ENCODE results near the gene SLC6A13.

Gene SLC6A13

DNA sequence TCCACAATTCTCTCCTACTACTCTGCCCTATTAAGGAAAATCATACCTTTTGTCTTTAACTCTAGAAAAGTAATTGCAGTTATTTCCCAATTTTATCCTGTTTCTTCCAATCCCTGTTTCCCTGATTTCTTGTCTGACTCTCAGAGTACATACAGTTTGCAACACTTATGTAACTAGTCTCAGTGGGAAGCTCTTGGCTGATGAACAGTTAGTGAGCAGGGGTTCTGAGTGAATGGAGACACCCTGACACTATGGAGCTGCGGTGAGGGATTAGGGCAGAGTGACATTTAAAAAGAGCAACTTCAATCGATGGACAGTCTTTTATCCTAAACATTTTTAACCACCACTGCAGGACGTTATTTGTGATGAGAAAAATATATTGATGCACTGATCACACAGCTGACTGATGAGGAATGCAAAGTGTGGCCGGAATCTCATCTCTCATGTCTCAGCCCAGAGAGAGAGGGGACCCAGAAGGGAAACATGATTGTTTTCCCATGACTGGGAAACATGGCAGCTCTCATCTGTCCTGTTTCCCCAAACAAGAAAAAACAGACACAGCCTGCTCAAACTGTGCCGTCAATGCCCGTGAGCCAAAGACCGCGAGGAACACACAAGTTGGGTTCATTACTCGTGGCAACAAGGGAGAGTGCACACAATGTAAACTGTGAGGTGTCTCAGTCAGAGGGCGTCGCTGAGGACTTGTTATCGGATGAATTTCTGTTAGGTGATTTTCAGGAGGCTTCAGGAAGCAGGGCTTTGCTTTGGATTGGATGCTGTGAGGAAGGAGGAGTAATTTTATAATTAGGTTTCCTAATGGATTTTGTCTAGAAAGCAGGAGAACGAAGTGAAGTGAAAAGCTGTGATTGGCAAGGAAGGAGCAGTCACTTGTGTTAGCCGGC is 5.2 kb upstream of the SLC6A13 start:
- in situ Hi-C loops (cut with MboI; ENCODE audit: low pct_unique_long_range_greater_than_20kb, low sequenced_read_pairs), result no loop called here
- no peak for DNase-seq

DNA sequence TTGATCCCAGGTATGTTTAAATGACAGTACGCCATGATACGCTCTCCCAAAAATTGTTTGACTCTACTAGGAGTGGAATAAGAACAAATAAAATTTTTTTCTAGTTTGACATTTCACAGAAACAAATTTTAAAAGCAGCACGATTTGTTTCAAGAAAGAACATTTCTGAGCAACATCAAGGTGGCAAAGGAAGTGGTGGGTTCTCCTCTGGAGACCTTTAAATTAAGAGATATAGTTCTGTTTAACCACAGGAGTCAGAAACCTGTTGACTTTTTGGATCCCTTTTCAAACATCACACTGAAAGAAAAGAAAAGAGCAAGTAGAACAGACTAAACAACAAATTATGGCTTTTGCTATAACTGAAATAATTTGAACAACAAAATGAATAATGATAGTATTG is 2.5 kb upstream of the SLC6A13 start:
- in situ Hi-C loops (cut with MboI; ENCODE audit: low pct_unique_long_range_greater_than_20kb, low sequenced_read_pairs), result no loop called here
- DNase-seq, result no peak

DNA sequence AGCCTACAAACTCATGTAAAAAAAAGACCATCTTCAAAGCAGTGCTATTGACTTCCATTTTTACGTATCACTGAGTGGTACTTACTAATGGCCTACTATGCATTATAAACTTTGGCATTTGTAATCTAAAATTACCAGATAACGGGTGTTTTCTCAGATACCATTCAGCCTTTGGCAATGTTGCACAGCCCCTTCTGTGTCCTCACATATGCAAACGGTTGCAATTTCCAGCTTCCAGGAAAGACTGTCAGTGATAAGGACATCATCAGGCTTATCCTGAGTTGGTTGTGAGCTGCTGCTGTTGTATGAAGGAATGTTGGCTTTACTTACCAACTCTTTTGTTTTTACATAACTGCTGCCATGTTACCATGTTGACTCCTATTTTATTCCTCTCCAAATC is 1.6 kb upstream of the SLC6A13 start:
- no peak for DNase-seq
- in situ Hi-C loops (cut with MboI; ENCODE audit: low pct_unique_long_range_greater_than_20kb, low sequenced_read_pairs), result no loop called here

DNA sequence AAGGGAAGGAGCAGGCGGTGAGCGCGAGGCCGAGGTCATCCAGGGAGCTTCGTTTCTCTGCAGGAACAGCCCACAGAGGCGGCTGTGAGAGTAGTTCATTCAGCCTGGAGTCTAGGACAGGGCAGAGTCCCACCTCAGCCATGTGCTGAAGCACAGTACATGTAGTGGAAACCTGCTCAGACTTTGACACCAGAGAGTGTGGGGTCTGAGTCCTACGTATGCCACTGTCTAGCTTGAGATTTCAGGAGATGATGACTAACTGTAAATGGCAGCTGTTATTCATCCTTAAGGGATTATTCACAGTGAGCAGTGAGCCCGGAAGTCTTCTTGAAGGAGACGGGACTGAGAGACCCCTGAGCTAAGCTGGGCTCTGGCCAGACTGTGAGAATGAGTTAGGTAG is 938 bp upstream of the SLC6A13 start:
- in situ Hi-C loops (cut with MboI; ENCODE audit: low pct_unique_long_range_greater_than_20kb, low sequenced_read_pairs), result no loop called here
- DNase-seq, result no peak

DNA sequence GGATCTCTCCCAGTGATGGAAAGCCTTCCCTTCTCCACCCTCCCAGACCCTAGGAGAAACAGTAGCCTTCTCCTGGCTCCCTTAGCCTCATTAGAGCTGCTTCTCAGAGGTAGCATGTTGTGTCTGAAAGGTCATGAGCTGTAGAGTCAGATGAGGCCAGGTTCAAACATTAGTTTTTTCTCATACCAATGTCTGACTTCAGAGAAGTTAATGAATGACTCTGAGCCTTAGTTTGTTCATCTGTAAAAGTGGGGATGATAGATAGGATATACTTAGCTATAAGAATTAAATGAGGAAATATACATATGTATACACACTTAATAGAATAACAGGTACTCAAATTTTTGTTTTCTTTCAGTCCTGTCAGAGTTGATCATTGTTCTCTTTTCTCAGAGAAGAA is 523 bp downstream of the SLC6A13 start:
- no peak for DNase-seq
- in situ Hi-C loops (cut with MboI; ENCODE audit: low pct_unique_long_range_greater_than_20kb, low sequenced_read_pairs), result no loop called here

DNA sequence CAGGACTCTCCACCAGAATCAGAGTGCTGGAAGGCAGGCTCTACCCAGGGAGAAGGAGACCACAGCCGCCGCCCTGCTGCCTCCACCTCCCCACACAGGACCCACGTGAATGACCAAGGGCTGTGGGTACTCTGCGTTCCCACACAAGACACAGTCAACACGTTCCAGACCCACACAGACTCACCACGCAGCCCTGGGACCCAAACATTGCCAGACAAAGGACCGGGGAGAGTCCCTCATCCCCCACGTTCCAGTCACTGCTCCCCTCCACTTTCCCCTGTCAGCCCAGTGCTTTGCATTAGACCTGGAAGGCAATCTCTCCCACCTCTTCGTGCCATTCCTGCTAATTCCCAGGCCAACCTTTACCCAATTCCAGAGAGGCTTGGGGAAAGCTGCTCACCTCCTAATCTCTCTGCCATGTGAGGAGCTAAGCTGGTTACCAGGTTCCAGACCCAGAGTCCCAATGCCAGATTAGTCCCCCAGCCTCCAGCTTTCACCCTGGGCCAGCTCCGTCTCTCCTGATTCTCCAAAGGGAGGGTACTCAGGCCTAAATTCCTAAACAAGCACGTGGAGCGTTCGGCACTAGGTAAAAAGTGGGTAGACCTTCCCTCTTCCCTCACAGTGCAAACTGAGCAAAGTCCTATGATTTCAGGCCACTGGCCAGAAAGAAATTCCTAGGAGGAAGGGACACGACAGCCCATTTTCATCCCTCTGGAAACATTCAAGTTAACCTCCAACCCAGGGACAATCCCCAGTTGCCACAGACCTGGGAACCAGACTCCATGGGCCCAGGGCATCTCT is 4.9 kb downstream of the SLC6A13 start:
- in situ Hi-C loops (cut with MboI; ENCODE audit: low pct_unique_long_range_greater_than_20kb, low sequenced_read_pairs), result no loop called here
- no peak for DNase-seq

DNA sequence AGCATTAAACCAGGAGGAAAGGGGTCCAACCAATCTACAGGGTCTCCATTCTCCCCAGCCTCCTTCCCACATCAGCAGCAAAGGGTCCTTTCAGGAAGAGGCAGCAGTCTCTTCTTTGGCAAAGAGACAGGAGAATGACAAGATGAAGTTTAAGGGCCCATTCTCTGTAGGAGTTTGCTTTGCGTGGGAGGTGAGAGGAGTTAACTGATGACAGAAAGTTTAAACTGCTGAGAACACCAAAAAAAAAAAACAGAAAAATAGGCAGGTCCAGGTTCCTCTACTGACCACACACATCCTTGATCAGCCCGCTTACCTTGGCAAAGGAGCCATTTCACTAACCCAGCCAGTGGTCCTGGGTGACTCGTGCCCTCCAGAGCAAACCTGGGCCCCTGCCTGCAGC is 5.7 kb downstream of the SLC6A13 start:
- DNase-seq, result no peak
- in situ Hi-C loops (cut with MboI; ENCODE audit: low pct_unique_long_range_greater_than_20kb, low sequenced_read_pairs), result no loop called here

DNA sequence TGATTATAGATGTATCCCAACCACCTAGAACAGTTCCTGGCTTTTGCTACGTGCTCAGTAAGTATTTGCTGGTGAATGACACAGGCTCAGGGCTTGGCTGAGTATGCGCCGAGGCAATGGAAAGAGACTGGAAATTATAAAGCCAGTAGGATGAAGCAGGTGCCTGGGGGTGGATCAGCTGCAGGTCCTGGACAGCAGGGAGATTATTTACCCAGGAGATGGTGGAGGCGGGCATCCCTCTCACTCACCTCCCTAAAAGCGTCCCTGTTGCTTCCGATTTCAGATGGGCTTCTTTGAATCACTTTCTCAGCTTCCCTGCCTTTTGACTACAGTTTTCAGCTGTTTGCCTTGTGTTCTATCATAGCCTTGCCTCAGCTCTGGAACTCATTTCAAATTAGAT is 6.4 kb downstream of the SLC6A13 start:
- in situ Hi-C loops (cut with MboI; ENCODE audit: low pct_unique_long_range_greater_than_20kb, low sequenced_read_pairs), result no loop called here
- no peak for DNase-seq

DNA sequence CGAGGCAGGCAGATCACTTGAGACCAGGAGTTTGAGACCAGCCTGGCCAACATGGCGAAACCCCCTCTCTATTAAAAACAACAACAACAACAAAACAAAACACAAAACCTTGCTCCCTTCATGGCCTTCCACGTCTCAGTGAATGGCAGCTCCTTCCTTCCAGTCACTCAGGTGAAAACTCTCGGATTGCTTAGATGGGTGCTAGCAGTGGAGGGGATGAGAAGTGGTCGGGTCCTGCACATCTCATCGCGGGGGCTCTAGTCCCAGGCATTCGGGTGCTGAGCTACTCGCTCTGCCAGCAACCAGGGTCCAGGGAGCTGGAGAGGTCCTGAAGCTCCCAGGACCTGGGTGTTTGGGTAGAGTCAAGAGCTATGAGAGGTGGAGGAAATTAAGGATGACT is 7.7 kb downstream of the SLC6A13 start:
- in situ Hi-C loops (cut with MboI; ENCODE audit: low pct_unique_long_range_greater_than_20kb, low sequenced_read_pairs), result no loop called here
- DNase-seq, result no peak

DNA sequence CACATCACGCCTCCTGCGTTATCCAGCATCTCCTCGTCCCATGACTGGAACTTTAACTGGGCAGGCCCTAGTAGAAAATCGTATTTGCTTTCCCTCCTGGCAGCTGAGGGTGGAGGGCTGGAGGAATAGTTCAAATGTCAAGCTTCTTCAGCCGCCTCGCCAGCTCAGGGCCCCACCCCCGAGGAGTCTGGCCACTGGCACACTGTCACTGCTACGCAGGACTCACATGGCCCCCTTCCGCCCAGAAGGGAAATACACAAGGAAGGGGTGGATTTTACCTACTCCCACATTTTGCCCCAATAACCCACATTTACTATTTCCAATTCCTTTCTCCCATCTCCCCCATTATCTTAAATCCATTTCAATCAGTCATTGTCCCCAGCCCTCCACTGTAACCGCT is 8.6 kb downstream of the SLC6A13 start:
- in situ Hi-C loops (cut with MboI; ENCODE audit: low pct_unique_long_range_greater_than_20kb, low sequenced_read_pairs), result no loop called here
- DNase-seq, result no peak

DNA sequence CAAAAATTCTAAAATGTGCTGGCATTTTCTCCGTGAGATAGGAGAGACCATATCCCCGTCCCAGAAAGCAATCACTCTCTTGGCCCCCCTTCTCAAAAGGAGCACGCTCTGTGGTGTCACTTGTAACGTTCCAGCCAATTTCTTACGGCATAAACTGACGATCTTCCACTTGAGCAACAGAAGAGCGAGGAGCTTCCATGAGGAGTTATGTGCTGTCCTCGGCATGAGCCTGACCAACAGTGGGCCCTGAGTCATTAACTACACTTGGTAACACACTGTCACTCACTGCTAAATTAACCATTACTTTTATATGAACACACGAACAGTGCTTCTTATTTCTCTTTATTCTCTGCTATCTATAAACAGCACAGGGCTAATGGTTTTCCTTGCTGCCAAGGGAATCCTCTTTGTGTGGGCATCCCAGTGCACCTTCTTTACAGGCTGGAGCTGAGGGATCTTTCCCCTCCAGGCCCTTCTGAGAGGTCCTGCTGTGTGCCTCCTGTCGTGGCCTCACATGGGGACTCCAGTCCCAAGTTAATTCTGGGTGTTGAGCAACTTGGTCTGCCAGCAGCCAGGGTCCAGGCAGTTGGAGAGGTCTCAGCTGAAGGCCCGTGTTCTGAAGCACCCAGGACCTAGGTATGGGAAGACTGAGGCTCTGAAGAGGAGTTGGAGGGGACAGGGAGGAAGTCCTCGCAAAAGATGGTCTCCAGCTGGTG is 9.4 kb downstream of the SLC6A13 start:
- in situ Hi-C loops (cut with MboI; ENCODE audit: low pct_unique_long_range_greater_than_20kb, low sequenced_read_pairs), result no loop called here

DNA sequence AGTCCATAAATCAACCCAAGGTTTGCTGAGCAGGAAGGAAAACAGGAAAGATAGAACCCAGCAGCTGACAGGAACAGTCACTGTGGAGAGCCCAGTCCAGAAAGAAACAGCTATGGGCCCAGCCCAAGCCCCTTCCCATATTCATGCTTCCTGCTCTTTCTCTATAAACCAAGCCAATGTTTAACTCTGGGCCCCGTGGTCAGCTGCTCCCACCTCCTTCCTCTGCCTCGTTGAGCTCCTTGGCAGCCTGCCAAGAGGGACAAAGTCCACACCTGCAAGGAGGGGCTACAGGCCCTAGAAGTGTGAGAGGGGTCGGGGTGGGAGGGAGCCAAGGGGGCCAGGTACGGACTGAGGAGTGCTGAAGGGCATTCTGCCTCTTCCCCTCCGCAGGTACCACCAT is 10.0 kb downstream of the SLC6A13 start:
- in situ Hi-C loops (cut with MboI; ENCODE audit: low pct_unique_long_range_greater_than_20kb, low sequenced_read_pairs), result no loop called here
- no peak for DNase-seq

More for the DNA sequence above, 9.4 kb downstream of the SLC6A13 start:
- no peak for DNase-seq

DNA sequence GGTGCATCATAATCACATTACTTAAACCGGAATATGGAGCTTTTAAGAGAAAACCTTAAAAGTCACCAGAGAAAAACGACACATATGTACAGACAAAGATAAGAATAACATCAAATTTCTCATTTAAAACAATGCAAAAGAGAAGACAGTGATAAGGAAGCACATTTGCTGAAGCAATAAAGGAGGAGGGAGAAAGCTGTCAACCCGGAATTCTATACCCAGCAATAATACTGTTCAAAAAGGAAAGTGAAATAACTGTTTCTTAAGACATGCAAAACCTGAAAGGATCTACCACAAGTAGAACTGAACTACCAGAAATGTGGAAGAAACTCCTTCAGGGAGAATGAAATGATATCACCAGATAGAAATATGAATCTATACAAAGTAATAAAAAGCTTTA is 15.4 kb downstream of the SLC6A13 start:
- no peak for DNase-seq
- in situ Hi-C loops (cut with MboI; ENCODE audit: low pct_unique_long_range_greater_than_20kb, low sequenced_read_pairs), result no loop called here

DNA sequence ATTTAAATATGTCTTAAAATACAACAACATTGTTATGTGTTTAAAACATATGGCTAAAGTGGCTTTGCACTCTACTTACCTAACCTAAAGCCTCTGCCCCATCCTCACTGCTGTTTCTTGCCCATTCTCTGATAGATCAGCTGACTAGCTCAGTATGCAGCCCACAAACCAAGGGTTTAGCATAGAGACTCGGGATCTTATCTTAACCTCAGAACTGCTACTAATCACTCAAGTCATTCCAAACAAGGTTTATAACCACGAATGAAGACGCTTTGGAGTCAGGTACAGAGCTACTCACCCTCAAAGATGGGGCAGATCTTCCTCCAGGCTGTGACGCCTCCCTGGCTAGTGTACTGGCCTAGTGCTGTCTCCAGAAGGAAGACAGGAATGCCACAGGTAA is 19.3 kb downstream of the SLC6A13 start:
- in situ Hi-C loops (cut with MboI; ENCODE audit: low pct_unique_long_range_greater_than_20kb, low sequenced_read_pairs), result no loop called here
- DNase-seq, result no peak

DNA sequence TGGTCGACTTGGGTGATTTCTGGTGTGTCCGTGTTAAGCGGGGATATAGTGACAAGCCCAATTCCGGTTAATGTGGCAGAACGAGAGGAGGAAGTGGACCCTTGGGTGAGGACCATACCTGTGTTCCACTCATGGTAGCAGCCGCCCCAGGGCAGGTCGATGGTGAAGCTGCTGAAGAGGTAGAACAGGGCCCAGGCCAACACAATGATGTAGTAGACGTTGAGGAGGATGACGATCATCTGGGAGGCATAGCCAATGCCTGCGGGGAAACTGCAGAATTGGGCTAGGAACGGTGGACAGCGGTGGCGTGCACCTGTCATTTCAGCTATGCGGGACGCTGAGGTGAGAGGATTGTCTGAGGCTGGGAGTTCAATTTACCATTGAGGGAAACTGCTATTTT is 20.1 kb downstream of the SLC6A13 start:
- in situ Hi-C loops (cut with MboI; ENCODE audit: low pct_unique_long_range_greater_than_20kb, low sequenced_read_pairs), result no loop called here
- DNase-seq, result no peak

DNA sequence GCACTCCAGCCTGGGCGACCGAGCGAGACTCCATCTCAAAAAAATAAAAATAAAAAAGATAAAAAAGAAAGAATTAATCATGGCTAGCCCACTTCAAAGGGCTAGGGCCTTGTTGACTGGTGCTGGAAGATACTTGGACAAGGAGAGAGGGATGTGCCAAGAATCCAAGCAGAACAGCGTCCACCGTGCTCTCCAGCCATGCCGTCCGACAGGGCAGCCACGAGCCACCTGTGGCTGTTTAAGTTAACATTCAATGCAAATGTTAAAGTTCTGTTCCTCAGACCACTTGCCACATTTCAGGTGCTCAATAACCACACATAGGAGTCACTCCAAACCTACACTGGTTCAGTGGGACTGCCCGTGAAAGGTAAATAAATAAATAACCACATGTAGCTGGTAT is 21.4 kb downstream of the SLC6A13 start:
- in situ Hi-C loops (cut with MboI; ENCODE audit: low pct_unique_long_range_greater_than_20kb, low sequenced_read_pairs), result no loop called here
- DNase-seq, result no peak

DNA sequence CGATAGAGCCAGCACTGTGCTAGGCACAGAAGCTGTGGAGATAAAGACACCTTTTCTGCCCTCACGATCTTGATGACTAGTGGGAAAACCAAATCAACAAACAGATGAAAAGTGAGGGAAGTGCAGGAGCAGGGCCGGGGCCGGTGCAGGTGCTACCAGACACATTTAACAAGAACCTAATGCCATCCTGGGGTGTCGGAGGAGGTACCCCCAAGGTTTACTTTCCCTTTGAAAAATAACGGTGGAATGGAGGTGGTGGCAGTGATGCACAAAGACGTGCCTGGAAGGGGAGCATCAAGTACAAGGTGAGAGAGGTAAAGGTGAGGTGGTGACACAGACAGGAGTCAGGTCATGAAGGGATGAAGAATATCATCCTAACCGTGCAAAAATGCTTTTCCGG is 22.1 kb downstream of the SLC6A13 start:
- no peak for DNase-seq
- in situ Hi-C loops (cut with MboI; ENCODE audit: low pct_unique_long_range_greater_than_20kb, low sequenced_read_pairs), result no loop called here

DNA sequence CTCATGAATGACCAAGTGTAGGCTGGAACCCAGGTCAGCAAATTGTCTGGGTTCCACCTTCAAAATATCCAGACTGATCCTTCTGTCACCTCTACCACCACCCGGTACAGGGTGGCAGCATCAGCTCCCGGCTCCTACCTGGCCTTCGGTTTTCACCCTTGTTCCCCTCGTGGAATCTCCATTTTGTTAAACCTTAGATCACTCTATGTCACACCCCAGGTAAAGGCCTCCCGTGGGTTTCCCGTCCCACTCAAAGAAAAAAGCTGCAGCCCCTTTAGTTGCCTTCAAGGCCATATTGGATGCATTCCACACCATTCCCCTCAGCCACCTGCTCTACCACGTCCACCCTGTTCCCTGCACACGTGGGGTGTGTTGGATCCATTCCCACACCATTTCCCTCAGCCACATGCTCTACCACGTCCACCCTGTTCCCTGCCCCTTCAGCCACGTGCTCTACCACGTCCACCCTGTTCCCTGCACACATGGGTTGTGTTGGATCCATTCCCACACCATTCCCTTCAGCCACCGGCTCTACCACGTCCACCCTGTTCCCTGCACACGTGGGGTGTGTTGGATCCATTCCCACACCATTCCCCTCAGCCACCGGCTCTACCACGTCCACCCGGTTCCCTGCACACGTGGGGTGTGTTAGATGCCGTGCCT is 23.8 kb downstream of the SLC6A13 start:
- in situ Hi-C loops (cut with MboI; ENCODE audit: low pct_unique_long_range_greater_than_20kb, low sequenced_read_pairs), result no loop called here
- no peak for DNase-seq

DNA sequence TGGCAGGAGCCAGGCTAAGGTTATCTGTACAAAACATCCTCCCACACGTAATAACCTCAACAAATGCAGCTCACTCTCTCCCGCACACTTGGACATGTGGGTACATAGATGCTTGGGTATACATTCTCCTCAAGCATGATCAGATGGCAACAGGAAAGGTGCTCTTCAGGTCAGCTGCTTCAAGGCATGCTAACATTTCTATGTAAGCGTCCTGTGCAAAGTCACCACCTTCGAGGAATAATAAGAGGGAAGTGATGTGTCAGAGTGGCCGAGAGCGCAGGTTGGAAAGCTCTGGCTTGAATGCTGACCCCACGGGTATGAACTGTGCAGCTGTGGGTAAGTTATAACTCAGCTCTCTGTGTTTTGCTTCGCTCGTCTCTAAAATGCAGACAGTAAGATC is 24.5 kb downstream of the SLC6A13 start:
- no peak for DNase-seq
- in situ Hi-C loops (cut with MboI; ENCODE audit: low pct_unique_long_range_greater_than_20kb, low sequenced_read_pairs), result no loop called here
